ENCODE measurements around the gene CEP68.
"Not testable (repeated sequence)": the region's sequence is repeated elsewhere in the genome, so short reads cannot be mapped to it uniquely, and the experiment has no call there.

Gene CEP68

GRCh38 chr2:65093211-65093610, 37.0 kb downstream of the CEP68 start:
- DNase-seq, result no peak

DNA sequence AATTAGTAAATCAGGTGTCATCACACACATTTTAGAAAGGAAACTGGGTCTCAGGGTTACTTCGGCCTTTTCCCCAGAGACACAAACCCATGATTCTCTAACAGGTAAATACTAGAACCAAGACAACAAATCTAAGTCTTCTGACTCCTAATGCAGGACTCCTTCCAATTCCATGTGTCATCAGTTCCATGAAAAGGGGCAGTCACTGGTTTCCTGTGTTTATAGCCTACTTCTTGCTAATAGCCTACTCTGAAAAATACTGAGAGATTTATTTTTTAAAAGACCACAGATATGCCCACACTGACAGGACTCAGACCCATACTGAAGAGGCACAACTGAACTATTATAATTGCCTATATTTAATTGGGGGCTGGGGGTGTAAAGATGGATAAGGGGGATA, 40.7 kb downstream of the CEP68 start:
- DNase-seq, result no peak

DNA sequence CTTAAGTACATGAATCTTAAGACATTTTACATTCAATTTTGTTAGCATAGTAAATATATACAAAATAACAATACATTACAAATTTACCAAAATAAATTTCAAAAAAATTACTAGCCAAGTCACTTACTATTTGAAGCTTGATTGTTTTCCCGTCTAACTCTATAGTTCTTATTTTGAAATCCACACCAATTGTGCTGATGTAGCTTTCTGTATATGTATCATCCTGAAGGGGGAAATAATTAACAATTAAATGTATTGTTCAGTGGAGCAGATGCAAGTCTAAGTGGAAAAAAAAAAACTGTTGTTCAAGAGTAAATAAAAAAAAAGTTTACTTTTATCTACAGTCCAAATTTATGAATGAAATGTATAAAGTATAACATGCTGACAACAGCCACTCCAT, 41.6 kb downstream of the CEP68 start:
- no peak for DNase-seq

- no peak for DNase-seq
Measured at GRCh38 chr2:65098741-65099140, 42.5 kb downstream of the CEP68 start.

- DNase-seq, result no peak
Measured at GRCh38 chr2:65101071-65101470, 44.9 kb downstream of the CEP68 start.

DNA sequence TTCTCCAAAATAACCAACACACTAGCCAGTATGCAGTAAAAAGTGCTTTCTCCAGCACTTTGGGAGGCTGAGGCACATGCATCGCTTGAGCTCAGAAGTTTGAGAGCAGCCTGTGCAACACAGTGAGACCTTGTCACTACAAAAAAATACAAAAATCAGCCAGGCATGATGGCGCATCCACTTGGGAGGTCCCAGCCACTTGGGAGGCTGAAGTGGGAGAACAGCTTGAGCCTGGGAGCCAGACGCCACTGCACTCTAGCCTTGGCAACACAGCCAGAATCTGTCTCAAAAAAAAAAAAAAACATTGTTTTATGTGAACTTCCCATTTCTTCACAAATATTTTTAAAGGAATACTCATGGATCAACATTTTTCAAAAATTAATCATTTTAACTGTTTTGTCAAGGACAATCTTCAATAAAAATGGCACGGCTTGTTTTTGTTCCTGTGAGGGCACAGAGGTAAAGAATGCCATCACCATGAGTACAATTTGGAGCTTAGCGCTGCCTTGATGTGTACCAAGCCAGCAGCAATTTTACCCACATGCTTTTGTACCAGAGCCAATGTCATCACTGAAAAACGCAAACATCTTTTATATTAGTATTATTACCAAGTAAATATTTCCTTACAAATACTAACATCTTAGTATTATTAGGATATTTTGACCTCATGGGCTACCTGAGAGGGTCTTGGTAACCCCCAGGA, 46.9 kb downstream of the CEP68 start:
- DNase-seq, result no peak

GRCh38 chr2:65107530-65107929, 51.3 kb downstream of the CEP68 start:
- DNase-seq, result no peak

- no peak for DNase-seq
Measured at GRCh38 chr2:65108780-65109179, 52.6 kb downstream of the CEP68 start.

GRCh38 chr2:65112633-65113032, 56.4 kb downstream of the CEP68 start:
- DNase-seq, result no peak

DNA sequence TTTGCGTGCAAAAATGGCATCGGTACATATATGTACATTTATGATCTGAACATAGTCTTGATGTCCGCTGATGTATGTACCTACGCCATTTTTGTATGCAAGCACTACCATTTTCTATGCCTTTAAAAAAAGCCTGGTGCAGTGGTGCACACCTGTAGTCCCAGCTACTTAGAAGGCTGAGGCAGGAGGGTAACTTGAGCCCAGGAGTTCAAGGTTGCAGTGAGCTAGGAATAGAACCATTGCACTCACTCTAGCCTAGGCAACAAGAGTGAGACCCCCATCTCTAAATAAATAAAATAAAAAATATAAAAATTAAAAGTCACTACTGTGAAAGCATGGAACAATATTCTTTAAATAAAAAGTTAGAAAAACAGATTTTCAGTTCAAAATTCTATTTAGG, 57.0 kb downstream of the CEP68 start:
- DNase-seq, result no peak

DNA sequence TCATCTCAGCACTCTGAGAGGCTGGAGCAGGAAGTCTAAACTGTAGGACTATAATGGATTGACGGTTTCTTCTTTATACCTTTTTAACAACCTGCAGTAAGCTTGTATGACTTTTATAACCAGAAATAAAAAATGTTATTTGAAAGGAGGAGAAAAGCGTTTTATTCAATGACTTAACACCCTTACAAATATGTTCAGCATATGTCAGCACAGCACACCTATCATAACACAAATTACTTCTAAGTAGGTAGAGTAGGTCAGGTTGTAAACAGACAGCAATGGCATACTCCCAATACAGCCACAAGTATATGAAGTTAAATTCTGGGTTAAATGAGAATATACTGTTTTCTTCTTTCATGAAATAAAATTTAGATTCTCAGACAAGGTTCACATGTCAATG, 57.6 kb downstream of the CEP68 start:
- no peak for DNase-seq

DNA sequence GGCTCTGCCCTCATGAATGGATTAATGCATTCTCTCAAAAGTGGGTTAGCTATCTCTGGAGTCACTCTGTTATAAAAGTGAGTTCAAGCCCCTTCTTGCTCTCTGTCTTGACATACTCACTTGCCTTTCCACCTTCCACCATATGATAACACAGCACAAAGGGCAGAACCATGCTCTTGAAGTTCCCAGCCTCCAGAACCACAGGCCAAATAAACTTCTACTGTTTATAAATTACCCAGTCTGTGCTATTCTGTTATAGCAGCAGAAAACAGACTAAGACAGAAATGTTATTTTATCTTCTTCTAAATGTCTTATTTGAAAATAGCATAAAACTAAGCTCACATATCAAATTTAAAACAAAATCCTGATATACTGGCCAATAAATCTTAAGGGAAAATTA, 58.7 kb downstream of the CEP68 start:
- no peak for DNase-seq

- DNase-seq, result no peak
Measured at GRCh38 chr2:65116645-65117044, 60.4 kb downstream of the CEP68 start.

GRCh38 chr2:65120990-65121693, 64.9 kb downstream of the CEP68 start:
- no peak for DNase-seq

GRCh38 chr2:65122313-65122712, 66.1 kb downstream of the CEP68 start:
- no peak for DNase-seq

- DNase-seq, result not testable (repeated sequence)
Measured at GRCh38 chr2:65125457-65125856, 69.2 kb downstream of the CEP68 start.

- no peak for DNase-seq
Measured at GRCh38 chr2:65128297-65129190, 72.3 kb downstream of the CEP68 start.

DNA sequence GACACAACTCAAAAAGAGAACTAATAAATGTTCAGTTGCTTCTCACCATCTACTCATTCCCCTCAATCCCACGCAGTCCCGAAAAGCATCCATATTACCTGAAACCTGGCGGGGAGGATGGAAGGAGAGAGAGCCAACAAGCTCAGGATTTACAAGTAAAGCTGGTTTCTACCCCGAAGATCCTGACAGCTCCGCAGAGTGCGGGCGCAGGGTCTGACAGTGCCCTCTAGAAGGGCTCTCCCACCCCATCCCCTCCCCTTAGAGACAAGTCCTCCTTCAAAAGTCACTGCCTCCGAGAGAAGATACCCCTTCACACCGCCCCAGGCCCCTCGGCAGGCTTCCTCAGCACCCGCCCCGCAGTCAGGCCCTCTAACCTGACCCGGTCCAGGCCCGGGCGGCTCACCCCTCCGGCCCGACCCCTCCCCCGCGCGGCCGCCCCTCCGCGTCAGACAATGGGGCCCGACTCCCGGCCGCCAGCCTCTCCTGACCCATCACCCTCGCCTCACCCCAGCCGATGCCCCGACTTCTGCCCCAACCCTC, 73.1 kb downstream of the CEP68 start:
- DNase-seq, result peak in 2 of 4 experiments; percentile 42 to 47

DNA sequence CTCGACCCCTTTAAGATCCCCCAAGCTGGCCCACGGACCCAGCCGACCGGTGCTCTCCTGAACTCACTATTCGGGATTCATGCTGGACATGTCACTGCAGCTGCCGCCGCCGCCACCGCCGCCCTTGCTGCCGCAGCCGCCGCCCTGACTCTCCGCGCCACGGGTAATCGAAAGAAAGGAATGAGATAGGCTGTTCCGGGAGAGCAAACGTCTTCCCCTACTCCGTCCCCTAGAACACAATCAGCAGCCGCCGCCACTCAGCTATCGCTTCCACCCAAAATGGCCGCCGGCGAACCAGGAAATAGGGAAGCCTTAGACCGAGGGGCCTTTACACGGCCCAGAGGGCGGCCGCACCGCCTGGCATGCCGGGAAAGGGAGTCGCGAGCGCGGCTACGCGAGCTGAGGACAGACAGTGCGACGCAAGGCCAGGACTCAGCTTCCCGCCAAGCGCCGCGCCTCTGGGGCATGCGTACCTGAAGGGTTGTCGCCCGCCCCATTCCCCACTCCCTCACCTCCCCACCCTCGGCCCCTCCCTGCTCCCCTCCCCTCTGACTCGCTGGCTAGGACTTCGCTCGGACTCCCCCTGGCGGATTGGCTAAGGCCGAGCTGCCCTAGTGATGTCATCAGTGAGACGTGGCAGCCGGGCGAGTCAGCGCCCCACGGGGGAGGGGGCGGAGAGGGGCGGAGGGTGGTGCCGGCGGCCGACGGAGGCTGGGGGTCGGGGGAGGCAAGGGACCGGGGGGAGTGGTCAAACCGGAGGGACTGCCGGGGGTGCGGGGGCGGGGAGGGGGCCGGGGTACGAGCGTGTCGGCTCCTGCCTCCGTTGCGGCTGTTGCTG, 73.8 kb downstream of the CEP68 start, which contains the start of gene RAB1A:
Gene RAB1A, minus strand, starts transcription at position 281 of the 838 bp plus-strand sequence. Its CDS starts 191 bp downstream, at position 90.
- DNase-seq, result peak; percentile 96 to 99 (median 96)

GRCh38 chr2:65130664-65131175, 74.5 kb downstream of the CEP68 start:
- no peak for DNase-seq

GRCh38 chr2:65132930-65133329, 76.7 kb downstream of the CEP68 start:
- not testable (repeated sequence) for DNase-seq

- no peak for DNase-seq
Measured at GRCh38 chr2:65133626-65134025, 77.4 kb downstream of the CEP68 start.
